Body of pancreas (tissue), 4 donors: ENCODE measurements around the gene SYT9. TPM values are rescaled to one million over a fixed set of nuclear protein-coding genes. Genes with fewer than 3 reads are reported as not detected.

Source experiments
- ATAC-seq: fragments of 150-250 bp; one replicate; pipeline ENCODE4 v1.9.1; 2016
- DNase-seq, 4 donors: peaks; one replicate each; pipeline ENCODE4 v3.0.0-alpha.2; 2019
- H3K27ac ChIP-seq, 4 donors: fragments of 200-600 bp; sonication (generic); 1 replicate in 3 of 4; 2 replicates in 1 of 4; pipeline versions ENCODE4 v1.5.1 to v1.6.1; 2016 to 2019; ENCODE audit warnings: mild to moderate bottlenecking in 1 of 4, mixed read lengths in 1 of 4, moderate library complexity in 1 of 4
- H3K27me3 ChIP-seq, 2 donors: fragments of 200-600 bp; sonication (generic); one replicate each; pipeline ENCODE4 v1.6.0; 2016; ENCODE audit warnings: mild to moderate bottlenecking in 1 of 2
- H3K36me3 ChIP-seq, 2 donors: fragments of 200-600 bp; sonication (generic); replicated peaks in 1 of 2; 2 replicates each; pipeline ENCODE4 v1.5.1; 2016; ENCODE audit warnings: low read depth in 2 of 2; ENCODE audit not compliant: insufficient read depth in 1 of 2
- H3K4me1 ChIP-seq: fragments of 200-600 bp; sonication (generic); one replicate; pipeline ENCODE4 v1.6.0; 2016
- H3K4me3 ChIP-seq, 2 donors: fragments of 200-600 bp; sonication (generic); 1 replicate in 1 of 2; 2 replicates in 1 of 2; pipeline ENCODE4 v1.5.1; 2016 to 2019
- H3K9me3 ChIP-seq, 3 donors: fragments of 200-600 bp; sonication (generic); 1 replicate in 2 of 3; 2 replicates in 1 of 3; pipeline ENCODE4 v1.5.1; 2016
- CTCF ChIP-seq, 7 experiments: fragments of 450-650 bp in 4 of 7; fragments of 200-600 bp in 3 of 7; sonication (generic) in 3 of 7; IDR thresholded peaks; one replicate each; pipeline ENCODE4 v1.5.1; 2016 to 2019; ENCODE audit warnings: antibody characterized with exemption in 7 of 7
- POLR2A ChIP-seq, 3 donors: fragments of 450-650 bp; IDR thresholded peaks; one replicate each; pipeline ENCODE4 v1.6.1; 2016; ENCODE audit warnings: antibody characterized with exemption in 3 of 3, mild to moderate bottlenecking in 2 of 3
- WGBS, 2 donors: methylation state at CpG; one replicate each; pipeline ENCODE4 v1.1.5; 2017; 5-methylcytosine and 5-hydroxymethylcytosine counted together
- intact Hi-C: fragments of 100-400 bp; cut with DNase I; formaldehyde crosslinking; loops from one replicate; pipeline ENCODE4 v1.15.1; 2023
- total RNA-seq, 2 donors: library from RNA; depleted of rRNA; stranded (reverse); fragments of >200 nt; gene quantifications; one replicate each; pipeline ENCODE4 v1.1.0, GENCODE V29; 2016

The SYT9 gene
- total RNA-seq, 2 donors from 2014 or later = 1.0 TPM; not detected in 1

- H3K27me3 ChIP-seq = no peaks in the 10 kb centered on the region
- TF ChIP-seq POLR2A (IDR thresholded peaks at IDR 0.05) (no peak), CTCF (IDR thresholded peaks at IDR 0.05) (no peak)
- no peaks in the 10 kb centered on the region for H3K9me3 ChIP-seq
- no peak overlapping the region for H3K27ac ChIP-seq
- intact Hi-C loops = no loop called here
- H3K36me3 ChIP-seq = no peaks in the 10 kb centered on the region
- H3K4me3 ChIP-seq = no peak overlapping the region
- no peak for DNase-seq
- WGBS, 2 donors = 77 to 79% methylated on average over 6 of the region's 6 CpGs
- no peaks in the 10 kb centered on the region for H3K4me1 ChIP-seq
- ATAC-seq = no peak
Observed at GRCh38 chr11:7347611-7348431, 96.1 kb downstream of the SYT9 start.

- intact Hi-C loops = no loop called here
- no peak for DNase-seq
- H3K4me3 ChIP-seq = no peak overlapping the region
Observed at GRCh38 chr11:7348432-7349304, 97.0 kb downstream of the SYT9 start.

GRCh38 chr11:7351228-7351627 lies 99.5 kb downstream of the SYT9 start:
- ATAC-seq (no peak), DNase-seq (no peak)
- Histone ChIP-seq H3K4me3 (no peak overlapping the region), H3K9me3 (no peaks in the 10 kb centered on the region), H3K4me1 (no peaks in the 10 kb centered on the region), H3K36me3 (no peaks in the 10 kb centered on the region), H3K27ac (no peak overlapping the region), H3K27me3 (no peaks in the 10 kb centered on the region)
- 59 to 72% methylated on average over 5 of the region's 5 CpGs for WGBS, 2 donors
- intact Hi-C loops = no loop called here
- TF ChIP-seq POLR2A (IDR thresholded peaks at IDR 0.05) = no peak

More at GRCh38 chr11:7348432-7349304, 97.0 kb downstream of the SYT9 start:
- 63 to 69% methylated on average over 8 of the region's 8 CpGs for WGBS, 2 donors
- TF ChIP-seq POLR2A (IDR thresholded peaks at IDR 0.05) = no peak
- no peak for TF ChIP-seq CTCF (IDR thresholded peaks at IDR 0.05)
- Histone ChIP-seq H3K4me1 (no peaks in the 10 kb centered on the region), H3K27ac (no peak overlapping the region), H3K27me3 (no peaks in the 10 kb centered on the region), H3K9me3 (no peaks in the 10 kb centered on the region), H3K36me3 (no peaks in the 10 kb centered on the region)
- ATAC-seq = no peak

GRCh38 chr11:7353100-7353499 lies 101.4 kb downstream of the SYT9 start:
- intact Hi-C loops = no loop called here
- peak in 2 of 4 donors; percentile 3 to 23 for DNase-seq
- no peaks in the 10 kb centered on the region for H3K36me3 ChIP-seq
- H3K9me3 ChIP-seq = no peaks in the 10 kb centered on the region
- H3K27ac ChIP-seq = no peak overlapping the region
- TF ChIP-seq POLR2A (IDR thresholded peaks at IDR 0.05) = no peak
- TF ChIP-seq CTCF (IDR thresholded peaks at IDR 0.05) = peak; percentile 5 to 42 (median 24)
- H3K27me3 ChIP-seq = no peaks in the 10 kb centered on the region
- no peak for ATAC-seq
- 40 to 41% methylated on average over 3 to 4 of the region's 4 CpGs for WGBS, 2 donors
- no peak overlapping the region for H3K4me3 ChIP-seq
- no peaks in the 10 kb centered on the region for H3K4me1 ChIP-seq

GRCh38 chr11:7364660-7365059 lies 113.0 kb downstream of the SYT9 start:
- no peaks in the 10 kb centered on the region for H3K36me3 ChIP-seq
- ATAC-seq = no peak
- no peak for TF ChIP-seq POLR2A (IDR thresholded peaks at IDR 0.05)
- no peak for TF ChIP-seq CTCF (IDR thresholded peaks at IDR 0.05)
- H3K4me1 ChIP-seq = no peaks in the 10 kb centered on the region
- no peak overlapping the region for H3K4me3 ChIP-seq
- DNase-seq = no peak
- no peak overlapping the region for H3K27ac ChIP-seq
- no peaks in the 10 kb centered on the region for H3K27me3 ChIP-seq
- no peaks in the 10 kb centered on the region for H3K9me3 ChIP-seq
- 83 to 95% methylated on average over 1 of the region's 1 CpG for WGBS, 2 donors
- intact Hi-C loops = no loop called here
